Measurements from ENCODE around the gene OR4C13. TPM values are rescaled to one million over a fixed set of nuclear protein-coding genes. Genes with fewer than 3 reads are reported as not detected.
"Not testable (repeated sequence)": the region's sequence is repeated elsewhere in the genome, so short reads cannot be mapped to it uniquely, and the experiment has no call there.

The OR4C13 gene
- total RNA-seq (2014; rRNA removed; shearing (Covaris generic)) = not detected in 2 replicates

GRCh38 chr11:49952091-49952490 is at the start of gene OR4C13:
Gene OR4C13 (plus strand): TSS chr11:49952391. CDS start chr11:49952423, 32 bp downstream.
- no peak for DNase-seq (ENCODE audit: low read depth)

- DNase-seq (ENCODE audit: low read depth) = not testable (repeated sequence)
These were observed 40.7 kb upstream of the OR4C13 start for GRCh38 chr11:49911516-49911915.

GRCh38 chr11:49948701-49949100 is 3.5 kb upstream of the OR4C13 start:
- not testable (repeated sequence) for DNase-seq (ENCODE audit: low read depth)

GRCh38 chr11:49973439-49973838 is 21.2 kb downstream of the OR4C13 start:
- not testable (repeated sequence) for DNase-seq (ENCODE audit: low read depth)

GRCh38 chr11:49982435-49982834 is 30.2 kb downstream of the OR4C13 start, which contains the start of gene OR4C12:
Gene OR4C12 (minus strand): TSS chr11:49982535. CDS start chr11:49982501, 34 bp downstream.
- not testable (repeated sequence) for DNase-seq (ENCODE audit: low read depth)

- peak; percentile 58 for DNase-seq (ENCODE audit: low read depth)
These were observed 43.4 kb downstream of the OR4C13 start for GRCh38 chr11:49995565-49995964.

Other genes with a start within 250 kb of the OR4C13 start
- gene OR4C12, start 30.1 kb downstream of the OR4C13 start, total RNA-seq (2014; rRNA removed; shearing (Covaris generic)) = not detected in 2 replicates
- gene OR4C45, start 80.5 kb downstream of the OR4C13 start, total RNA-seq (2014; rRNA removed; shearing (Covaris generic)) = not detected in 2 replicates

All from RPMI7951 (cell line).